CD14-positive monocyte (primary cell): ENCODE data around the gene FAM47E. TPM values are rescaled to one million over a fixed set of nuclear protein-coding genes. Genes with fewer than 3 reads are reported as not detected.

ENCODE experiments used
- DNase-seq, 3 donors: peaks; one replicate each; pipeline ENCODE4 v3.0.0-alpha.2; 2011 to 2022
- H2AFZ ChIP-seq: 2 replicates; pipeline ENCODE4 v1.6.0; 2012; ENCODE audit warnings: mild to moderate bottlenecking, low read depth, low read length, inconsistent platforms; ENCODE audit not compliant: insufficient read depth, poor library complexity, severe bottlenecking
- H3K27ac ChIP-seq, 2 donors: 1 replicate in 1 of 2; 2 replicates in 1 of 2; pipeline ENCODE4 v1.5.1; 2012 to 2013; ENCODE audit warnings: low read length in 2 of 2, control low read depth in 1 of 2, inconsistent platforms in 1 of 2, low read depth in 1 of 2, mild to moderate bottlenecking in 1 of 2
- H3K27me3 ChIP-seq, 2 donors: one replicate each; pipeline versions ENCODE4 v1.6.0 to v1.6.1; 2011 to 2013; ENCODE audit warnings: low read length in 2 of 2; ENCODE audit not compliant: control insufficient read depth in 2 of 2, insufficient read depth in 2 of 2
- H3K36me3 ChIP-seq, 2 donors: replicated peaks in 1 of 2; 1 replicate in 1 of 2; 2 replicates in 1 of 2; pipeline versions ENCODE4 v1.5.1 to v1.6.1; 2012 to 2013; ENCODE audit warnings: low read length in 2 of 2, control low read depth in 1 of 2, inconsistent platforms in 1 of 2, mild to moderate bottlenecking in 1 of 2; ENCODE audit not compliant: insufficient read depth in 2 of 2, control insufficient read depth in 1 of 2
- H3K4me1 ChIP-seq, 2 donors: 1 replicate in 1 of 2; 2 replicates in 1 of 2; pipeline versions ENCODE4 v1.5.1 to v1.6.1; 2012 to 2013; ENCODE audit warnings: low read length in 2 of 2, control low read depth in 1 of 2, inconsistent platforms in 1 of 2, mild to moderate bottlenecking in 1 of 2, moderate library complexity in 1 of 2; ENCODE audit not compliant: insufficient read depth in 2 of 2, control insufficient read depth in 1 of 2
- H3K4me2 ChIP-seq: replicated peaks from 2 replicates; pipeline ENCODE3; 2012; ENCODE audit warnings: low read length, moderate library complexity, mild to moderate bottlenecking; ENCODE audit not compliant: poor library complexity, severe bottlenecking; ENCODE audit errors: extremely low read depth
- H3K4me3 ChIP-seq, 3 experiments: fragments of 200-600 bp in 1 of 3; sonication (generic) in 1 of 3; replicated peaks in 1 of 3; 1 replicate in 2 of 3; 2 replicates in 1 of 3; pipeline ENCODE4 v1.5.1; 2011 to 2013; ENCODE audit warnings: low read length in 3 of 3, mild to moderate bottlenecking in 3 of 3, control low read depth in 2 of 3, low read depth in 2 of 3, inconsistent platforms in 1 of 3, moderate library complexity in 1 of 3
- H3K79me2 ChIP-seq: 2 replicates; pipeline ENCODE4 v1.6.0; 2012; ENCODE audit warnings: mild to moderate bottlenecking, control low read depth, inconsistent platforms, low read length, moderate library complexity; ENCODE audit not compliant: insufficient read depth
- H3K9ac ChIP-seq: 2 replicates; pipeline ENCODE4 v1.6.0; 2017; ENCODE audit warnings: low read length, mild to moderate bottlenecking; ENCODE audit not compliant: insufficient read depth, poor library complexity, severe bottlenecking
- H3K9me3 ChIP-seq, 2 donors: replicated peaks in 1 of 2; 1 replicate in 1 of 2; 2 replicates in 1 of 2; pipeline versions ENCODE4 v1.5.1 to v1.6.1; 2012 to 2013; ENCODE audit warnings: low read length in 2 of 2, control low read depth in 1 of 2; ENCODE audit not compliant: control insufficient read depth in 1 of 2, insufficient read depth in 1 of 2
- H4K20me1 ChIP-seq: 2 replicates; pipeline ENCODE4 v1.6.0; 2012; ENCODE audit warnings: mild to moderate bottlenecking, low read length, control low read depth, moderate library complexity; ENCODE audit not compliant: insufficient read depth
- H3K27ac Mint-ChIP-seq, 7 donors: one replicate each; pipeline ENCODE4 v1.8.0; 2020; ENCODE audit warnings: mild to moderate bottlenecking in 7 of 7, mixed read lengths in 7 of 7, moderate library complexity in 6 of 7, inconsistent platforms in 2 of 7
- H3K27me3 Mint-ChIP-seq, 3 donors: one replicate each; pipeline ENCODE4 v1.8.0; 2021 to 2022; ENCODE audit warnings: low read depth in 3 of 3, mild to moderate bottlenecking in 3 of 3, mixed read lengths in 3 of 3, moderate library complexity in 3 of 3, inconsistent platforms in 1 of 3
- H3K36me3 Mint-ChIP-seq, 2 donors: one replicate each; pipeline ENCODE4 v1.8.0; 2020; ENCODE audit warnings: mixed read lengths in 2 of 2, inconsistent platforms in 1 of 2, mild to moderate bottlenecking in 1 of 2
- H3K4me1 Mint-ChIP-seq: one replicate; pipeline ENCODE4 v1.8.0; 2020; ENCODE audit warnings: mild to moderate bottlenecking, mixed read lengths
- H3K4me3 Mint-ChIP-seq, 2 donors: one replicate each; pipeline ENCODE4 v1.8.0; 2020; ENCODE audit warnings: mild to moderate bottlenecking in 2 of 2, mixed read lengths in 2 of 2, moderate library complexity in 1 of 2
- H3K9me3 Mint-ChIP-seq, 7 donors: one replicate each; pipeline ENCODE4 v1.8.0; 2020 to 2022; ENCODE audit warnings: mixed read lengths in 7 of 7, mild to moderate bottlenecking in 6 of 7, moderate library complexity in 6 of 7, inconsistent platforms in 2 of 7
- CTCF ChIP-seq: fragments of 200-600 bp; IDR thresholded peaks from one replicate; pipeline ENCODE4 v1.8.0; 2022; ENCODE audit warnings: antibody characterized with exemption, mild to moderate bottlenecking
- WGBS: methylation state at CpG from one replicate; pipeline ENCODE4 v1.1.5; 2013; ENCODE audit warnings: missing lambda C conversion rate; ENCODE audit not compliant: insufficient coverage; 5-methylcytosine and 5-hydroxymethylcytosine counted together
- intact Hi-C, 2 donors: fragments of 100-400 bp; cut with micrococcal nuclease; formaldehyde crosslinking; loops; one replicate each; pipeline versions ENCODE4 v1.15.0 to v1.15.1; 2023
- polyA plus RNA-seq, 3 donors: library from polyadenylated mRNA; depleted of rRNA in 1 of 3; unstranded in 2 of 3; stranded (reverse) in 1 of 3; fragments of 300-500 nt in 2 of 3; fragments of >200 nt in 1 of 3; fragmentation: Illumina TruSeq in 2 of 3; gene quantifications; 1 replicate in 2 of 3; 2 replicates in 1 of 3; pipeline ENCODE4 v1.2.3, GENCODE V29; 2012 to 2021

The FAM47E gene
- polyA plus RNA-seq, 3 donors = 0.31 TPM; not detected in 2

- H3K27ac ChIP-seq = no peak overlapping the region
- TF ChIP-seq CTCF = no peak
- H3K4me1 ChIP-seq = peaks cover 9 to 13% of the 10 kb centered on the region in 2 donors
- H3K79me2 ChIP-seq = no peaks in the 10 kb centered on the region
- H3K36me3 ChIP-seq = no peaks in the 10 kb centered on the region
- H3K4me2 ChIP-seq = no peak overlapping the region
- no peaks in the 10 kb centered on the region for H3K9me3 ChIP-seq
- no peak overlapping the region for H3K9ac ChIP-seq
- peaks cover 42 to 63% (median 44%) of the 10 kb centered on the region in 3 donors for H3K27me3 Mint-ChIP-seq
- H3K27me3 ChIP-seq = peaks cover 33 to 60% of the 10 kb centered on the region in 2 donors
- H3K4me1 Mint-ChIP-seq = peaks cover 13% of the 10 kb centered on the region
- no peaks in the 10 kb centered on the region for H4K20me1 ChIP-seq
- H3K36me3 Mint-ChIP-seq = no peaks in the 10 kb centered on the region
- H3K27ac Mint-ChIP-seq = no peak overlapping the region
- H3K4me3 Mint-ChIP-seq = peak overlapping the region in 1 of 2 donors; percentile 56
- H3K4me3 ChIP-seq = no peak overlapping the region
- no peak for DNase-seq
- peaks cover 0 to 6% (median 0%) of the 10 kb centered on the region in 7 donors for H3K9me3 Mint-ChIP-seq
- intact Hi-C loops = loop anchor here in 1 of 2 donors (5.0 kb wide), 1 partner anchor 54 kb away; the partner anchor contains the start of gene STBD1
- 100% methylated on average over 2 of the region's 6 CpGs for WGBS
- no peak overlapping the region for H2AFZ ChIP-seq
Measured at GRCh38 chr4:76253511-76253910, 2.0 kb downstream of the FAM47E start.

DNA sequence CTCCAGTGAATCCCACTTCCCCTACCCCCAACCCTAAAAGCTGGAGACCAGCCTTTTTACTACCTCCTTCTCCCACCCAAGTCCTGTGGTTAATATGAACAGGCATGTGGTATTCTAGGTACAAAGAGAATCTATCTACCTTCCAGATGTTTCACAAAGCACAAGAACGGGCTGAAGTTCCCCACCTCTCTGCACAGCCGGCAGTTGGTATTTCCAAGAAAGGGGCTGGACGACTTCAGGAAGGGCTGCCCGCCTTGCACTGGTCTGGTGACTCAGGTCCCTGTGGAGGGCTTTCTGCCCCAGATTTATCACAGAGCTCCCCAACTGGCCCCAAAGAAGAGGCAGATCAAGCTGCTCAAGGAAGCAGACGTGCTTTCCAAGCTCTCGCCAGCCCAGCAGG lies 4.5 kb downstream of the FAM47E start:
- no peak for TF ChIP-seq CTCF
- Mint-ChIP-seq H3K27me3 (peaks cover 23 to 42% (median 24%) of the 10 kb centered on the region in 3 donors), H3K4me1 (peaks cover 9% of the 10 kb centered on the region), H3K9me3 (peaks cover 0 to 5% (median 0%) of the 10 kb centered on the region in 7 donors), H3K36me3 (no peaks in the 10 kb centered on the region), H3K4me3 (no peak overlapping the region), H3K27ac (no peak overlapping the region)
- H4K20me1 ChIP-seq = no peaks in the 10 kb centered on the region
- no peaks in the 10 kb centered on the region for H3K9me3 ChIP-seq
- peaks cover 8 to 11% of the 10 kb centered on the region in 2 donors for H3K4me1 ChIP-seq
- H3K27me3 ChIP-seq = peaks cover 16 to 36% of the 10 kb centered on the region in 2 donors
- no peak overlapping the region for H3K4me2 ChIP-seq
- no peak overlapping the region for H2AFZ ChIP-seq
- H3K9ac ChIP-seq = no peak overlapping the region
- 59% methylated on average over 3 of the region's 6 CpGs for WGBS
- no peak overlapping the region for H3K4me3 ChIP-seq
- H3K36me3 ChIP-seq = no peaks in the 10 kb centered on the region
- intact Hi-C loops = no loop called here
- H3K27ac ChIP-seq = no peak overlapping the region
- H3K79me2 ChIP-seq = no peaks in the 10 kb centered on the region
- no peak for DNase-seq
